Fibroblast of skin of scalp (primary cell): ENCODE measurements around the gene POLR2J3.

Experiments
- DNase-seq: peaks from one replicate; pipeline ENCODE4 v3.0.0-alpha.2; 2013

POLR2J3 gene

GRCh38 chr7:102517550-102518147 is 54.7 kb downstream of the POLR2J3 start, which contains the start of gene RASA4B:
RASA4B (minus strand) TSS chr7:102517777; CDS start chr7:102517710, 67 bp downstream.
- DNase-seq, result peak; percentile 29
